Activated CD4-positive, CD25-positive, alpha-beta regulatory T cell treated with anti-CD3 and anti-CD28 coated beads, Interleukin-2, amount 50 U/mL, for 16 hours (primary cell): Measurements from ENCODE around the gene MATN4.

Source experiments
- DNase-seq: peaks from one replicate; pipeline ENCODE4 v3.0.0-alpha.2; 2020; ENCODE audit warnings: low read depth, low spot score

MATN4 gene

DNA sequence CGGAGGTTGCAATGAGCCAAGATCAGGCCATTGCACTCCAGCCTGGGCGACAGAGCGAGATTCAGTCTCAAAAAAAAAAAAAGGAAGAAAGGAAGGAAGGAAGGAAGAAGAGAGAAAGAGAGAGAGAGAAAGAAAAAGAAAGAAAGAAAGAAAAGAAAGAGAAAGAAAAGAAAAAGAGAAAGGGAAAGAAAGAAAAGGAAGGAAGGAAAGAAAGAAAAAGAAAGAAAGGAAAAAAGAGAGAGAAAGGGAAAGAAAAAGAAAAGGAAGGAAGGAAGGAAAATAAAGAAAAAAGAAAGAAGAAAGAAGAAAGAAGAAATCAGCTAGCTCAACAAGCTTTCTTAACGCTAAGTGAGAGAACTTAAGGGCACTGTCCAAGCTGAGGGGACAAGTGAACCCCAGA, 7.6 kb upstream of the MATN4 start:
- DNase-seq, result no peak

GRCh38 chr20:45313943-45314342, 5.8 kb upstream of the MATN4 start:
- no peak for DNase-seq

DNA sequence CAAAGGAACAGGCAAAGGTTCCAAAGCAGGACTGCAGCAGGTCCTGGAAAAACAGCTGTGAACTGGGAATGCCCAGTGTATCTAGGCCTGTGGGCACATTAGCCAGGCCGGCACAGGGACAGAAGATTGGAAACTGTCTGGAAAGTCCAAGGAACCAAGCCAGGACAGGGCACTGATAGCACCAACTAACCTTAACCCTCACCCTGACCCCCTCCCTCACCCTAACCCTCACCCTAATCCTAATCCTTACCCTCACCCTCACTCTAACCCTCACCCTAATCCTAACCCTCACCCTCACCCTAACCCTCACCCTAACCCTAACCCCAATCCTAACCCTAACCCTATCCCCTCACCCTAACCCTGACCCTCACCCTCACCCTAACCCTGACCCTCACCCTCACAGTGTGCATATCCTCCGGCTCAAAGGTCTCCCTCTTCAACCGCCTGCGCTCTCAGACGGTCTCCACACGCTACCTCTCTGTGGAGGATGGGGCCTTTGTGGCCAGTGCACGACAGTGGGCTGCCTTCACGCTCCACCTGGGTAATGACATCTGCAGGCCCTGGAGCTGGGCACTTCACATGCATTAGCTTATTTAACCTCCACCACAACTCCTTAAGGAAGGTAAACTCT, 5.1 kb upstream of the MATN4 start:
- no peak for DNase-seq

- DNase-seq, result no peak
These were observed 4.1 kb upstream of the MATN4 start for GRCh38 chr20:45312241-45312640.

DNA sequence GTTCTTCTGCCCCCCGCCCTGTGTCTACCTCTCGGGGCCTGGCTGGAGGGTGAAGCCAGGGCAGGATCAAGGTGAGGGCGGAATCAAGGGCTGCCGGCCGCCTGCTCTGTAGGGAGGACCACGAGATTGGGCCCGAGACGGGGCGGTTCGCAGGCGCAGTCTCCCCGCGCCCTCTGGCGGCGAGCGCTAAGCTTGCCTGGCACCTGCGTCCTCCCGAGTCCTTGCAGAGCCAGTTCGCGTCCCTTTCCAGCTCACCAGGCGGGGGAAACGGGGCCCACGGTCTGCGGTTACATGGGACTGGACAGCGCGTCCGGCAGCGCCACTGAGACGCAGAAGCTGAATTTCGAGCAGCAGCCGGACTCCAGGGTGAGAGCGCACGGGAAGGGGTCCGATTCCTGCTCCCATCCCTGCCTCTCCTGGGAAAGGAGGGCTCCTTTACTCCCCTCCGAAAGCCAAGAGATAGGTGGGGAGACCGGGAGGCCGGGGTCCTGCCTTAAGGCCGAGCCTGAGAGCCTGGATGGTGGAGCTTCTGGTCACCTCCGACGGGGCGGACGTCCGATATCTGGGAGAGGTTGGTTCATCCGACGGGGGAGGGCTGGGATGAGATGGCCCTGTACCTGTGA, 3.6 kb upstream of the MATN4 start:
- DNase-seq, result peak; percentile 25

DNA sequence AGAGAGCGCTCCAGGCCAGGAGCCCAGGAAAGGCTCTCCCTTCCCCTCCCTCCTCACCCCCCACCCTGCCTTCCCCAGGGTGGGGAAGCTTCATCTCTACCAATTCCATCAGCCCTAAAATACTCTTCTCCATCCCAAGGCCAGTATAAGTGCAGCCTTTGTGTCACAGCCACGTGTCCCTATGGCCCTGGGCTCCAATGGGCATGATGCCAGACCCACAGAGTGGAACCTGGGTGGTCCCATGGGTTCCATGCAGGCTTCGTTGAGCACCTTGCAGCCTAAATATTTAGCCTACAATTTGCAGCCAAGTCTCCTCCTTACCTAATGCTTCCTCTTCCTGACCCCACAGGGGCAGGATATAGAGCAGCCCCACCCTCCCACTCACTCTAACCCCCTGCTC, 976 bp upstream of the MATN4 start:
- no peak for DNase-seq

DNA sequence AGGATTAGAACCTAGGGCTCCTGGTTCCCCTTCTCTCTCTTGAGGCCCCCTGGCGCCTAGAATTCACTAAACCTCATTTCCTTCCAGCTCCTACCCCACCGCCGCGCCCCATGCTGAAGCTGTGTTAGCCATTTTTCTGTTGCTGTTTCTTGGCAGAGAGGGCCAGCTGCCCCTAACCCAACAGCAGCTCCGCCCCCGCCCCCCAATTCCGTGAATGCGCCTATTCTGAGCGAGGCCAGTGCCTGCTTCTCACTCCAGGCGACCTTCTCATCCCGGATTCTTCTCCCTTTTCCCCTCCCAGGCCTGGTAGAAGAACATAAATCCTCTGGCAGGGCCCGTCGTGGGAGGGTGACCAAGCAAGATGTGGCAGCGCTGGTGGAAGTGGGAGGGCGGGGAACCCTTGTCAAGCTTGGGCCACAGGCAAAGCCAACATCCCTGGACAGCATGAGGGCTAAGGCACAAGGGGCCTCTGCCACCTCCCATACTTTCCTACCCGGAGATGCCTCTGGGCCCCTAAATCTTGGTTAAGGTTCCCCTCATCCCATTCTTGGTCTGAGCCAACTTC, 941 bp downstream of the MATN4 start:
- no peak for DNase-seq

DNA sequence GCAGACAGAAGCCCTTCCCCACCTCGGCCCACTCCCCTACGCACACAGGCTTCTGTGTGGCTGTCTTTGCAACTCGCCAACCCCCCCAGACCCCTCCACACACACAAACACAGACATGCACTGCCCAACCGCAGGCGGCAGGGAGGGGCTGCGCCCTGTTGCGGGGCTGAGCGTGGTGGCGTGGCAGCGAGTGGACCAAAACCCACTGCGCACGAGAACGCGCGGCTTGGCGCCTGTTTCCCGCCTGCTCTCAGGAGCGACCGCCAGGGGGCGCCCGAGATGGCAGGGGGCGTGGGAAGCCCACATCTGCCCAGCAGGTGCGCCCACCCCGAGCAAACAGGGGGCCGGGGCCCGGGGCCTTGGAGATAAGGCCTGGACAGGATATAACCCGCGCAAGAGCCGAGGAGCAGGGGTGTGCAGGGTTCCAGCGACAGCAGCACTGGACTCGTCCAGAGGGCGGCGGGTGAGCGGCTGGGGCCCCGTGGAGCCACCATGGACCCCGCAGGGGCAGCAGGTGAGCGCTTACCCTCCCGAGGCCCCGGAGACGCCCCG, 1.6 kb downstream of the MATN4 start, which contains the start of gene RBPJL:
Gene RBPJL (plus strand): TSS at position 410 of the 552 bp plus-strand sequence. CDS start 83 bp downstream, at position 493.
- DNase-seq, result peak; percentile 13

DNA sequence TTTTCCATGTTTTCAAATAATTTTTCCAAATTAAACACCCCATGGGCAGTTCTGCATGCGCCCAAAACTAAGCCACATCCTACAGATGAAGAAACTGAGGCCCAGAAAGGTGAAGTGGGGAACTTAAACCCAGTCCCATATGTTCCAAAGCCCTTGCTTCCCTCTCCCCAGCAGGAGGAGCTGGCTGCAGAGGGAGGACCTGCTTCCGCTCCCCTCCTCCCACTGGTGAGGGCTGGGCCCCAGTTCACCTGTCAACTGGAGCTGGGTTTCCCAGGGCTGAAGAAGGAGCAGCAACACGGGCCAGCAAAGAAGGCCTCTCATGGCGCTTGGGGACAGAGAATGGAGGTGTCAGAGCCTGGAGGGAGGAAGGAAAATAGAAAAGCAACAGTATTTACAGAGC, 2.8 kb downstream of the MATN4 start:
- DNase-seq, result no peak

- no peak for DNase-seq
These were observed 3.6 kb downstream of the MATN4 start for GRCh38 chr20:45304464-45304999.

DNA sequence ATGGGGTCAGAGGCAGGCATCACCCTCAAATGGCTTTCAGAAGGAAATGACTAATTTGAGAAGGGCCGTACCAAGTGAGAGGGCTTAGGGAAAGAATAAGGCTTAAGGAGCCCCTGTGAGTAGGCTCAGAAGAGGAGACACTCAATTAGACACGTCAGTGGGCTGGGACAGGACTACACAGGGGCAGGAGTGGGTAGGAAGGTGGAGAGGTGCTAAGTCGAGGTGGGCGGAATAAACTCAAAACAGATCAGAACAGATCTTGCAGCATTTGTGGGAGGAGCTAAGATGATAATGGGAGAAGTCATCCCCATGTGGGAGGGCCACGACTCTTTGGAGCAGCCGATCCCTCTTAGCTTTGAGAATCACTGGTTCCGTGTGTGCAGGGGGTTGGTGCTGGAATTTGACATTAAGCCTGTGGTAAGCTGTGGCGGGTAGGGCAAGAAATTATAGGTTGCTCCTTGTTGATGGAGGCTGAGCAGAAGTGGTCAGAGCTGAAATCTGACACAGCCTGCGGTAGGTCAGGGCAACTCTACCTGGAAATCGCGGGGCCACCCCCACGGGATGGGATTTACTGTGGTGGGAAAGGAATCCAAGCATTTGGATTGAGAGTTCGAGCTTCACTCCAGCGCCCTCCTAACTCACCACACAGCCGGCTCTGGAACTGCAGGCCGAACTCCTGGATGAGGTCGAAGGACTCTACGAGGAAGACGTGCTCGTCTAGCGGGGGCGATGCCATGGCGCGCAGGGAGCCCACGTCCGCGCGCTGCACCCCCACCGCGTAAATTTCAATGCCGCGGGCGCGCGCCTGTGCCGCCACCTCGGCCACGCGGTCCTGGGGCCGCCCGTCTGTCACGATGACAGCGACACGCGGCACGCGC, 4.3 kb downstream of the MATN4 start:
- no peak for DNase-seq

DNA sequence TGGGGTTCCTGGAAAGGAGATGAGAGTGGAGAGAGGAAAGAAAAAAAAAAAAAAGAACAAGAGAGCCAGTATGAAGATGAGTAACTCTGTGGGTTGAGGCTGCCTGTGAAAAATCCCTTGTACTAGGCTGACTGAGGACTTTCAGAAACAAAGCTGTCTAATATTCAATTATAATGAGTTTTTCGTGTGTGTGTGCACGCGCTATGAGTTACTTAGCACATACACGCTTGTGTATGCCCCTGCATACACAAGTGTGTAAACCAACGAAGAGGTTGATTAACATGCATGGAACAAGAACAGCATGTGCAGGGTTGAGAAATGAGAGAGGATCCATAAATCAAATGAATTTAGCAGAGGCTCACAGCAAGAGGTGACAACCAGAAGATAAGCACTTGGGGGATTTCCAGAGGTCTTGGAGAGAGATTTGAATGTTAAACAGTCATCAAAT, 6.3 kb downstream of the MATN4 start:
- DNase-seq, result no peak

GRCh38 chr20:45300961-45301360, 7.1 kb downstream of the MATN4 start:
- DNase-seq, result no peak

DNA sequence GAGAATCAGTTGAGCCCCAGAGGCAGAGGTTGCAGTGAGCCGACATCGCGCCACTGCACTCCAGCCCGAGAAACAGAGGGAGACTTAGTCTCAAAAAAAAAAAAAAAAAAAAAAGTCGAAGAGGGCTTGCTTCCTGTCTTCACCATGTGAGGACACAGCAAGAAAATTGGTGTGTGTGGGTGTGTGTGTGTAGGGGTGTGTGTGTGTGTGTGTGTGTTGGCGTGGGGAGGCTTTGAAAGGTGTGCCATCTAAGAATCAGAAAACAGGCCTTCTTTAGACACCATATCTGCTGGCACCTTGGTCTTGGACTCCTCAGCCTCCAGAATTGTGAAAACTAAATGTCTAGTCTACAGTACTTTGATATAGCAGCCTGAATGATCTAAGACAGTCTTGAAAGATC, 8.3 kb downstream of the MATN4 start:
- no peak for DNase-seq

- DNase-seq, result no peak
These were observed 10.2 kb downstream of the MATN4 start for GRCh38 chr20:45297786-45298497.

GRCh38 chr20:45294659-45295058, 13.4 kb downstream of the MATN4 start:
- no peak for DNase-seq

GRCh38 chr20:45294003-45294368, 14.1 kb downstream of the MATN4 start:
- DNase-seq, result no peak

GRCh38 chr20:45293041-45294002, 14.8 kb downstream of the MATN4 start:
- peak; percentile 61 for DNase-seq

DNA sequence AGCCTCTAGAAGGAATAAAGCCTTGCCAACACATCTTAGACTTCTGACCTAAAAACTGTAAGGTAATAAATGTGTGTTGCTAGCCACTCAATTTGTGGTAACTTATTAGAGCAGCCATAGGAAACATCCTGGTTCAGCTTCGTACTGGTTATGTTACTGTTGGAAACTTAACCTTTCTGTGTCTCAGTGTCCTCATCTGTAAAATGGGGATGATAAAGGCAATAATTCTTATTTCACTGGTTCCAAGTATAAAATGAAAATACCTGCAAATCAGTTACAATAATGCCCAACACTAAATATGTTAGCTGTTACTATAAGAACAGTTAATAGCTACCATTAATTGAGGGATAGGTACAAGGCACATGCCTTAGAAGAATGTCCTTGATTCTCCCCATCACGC, 15.8 kb downstream of the MATN4 start:
- no peak for DNase-seq

- no peak for DNase-seq
These were observed 16.6 kb downstream of the MATN4 start for GRCh38 chr20:45291526-45291925.
